Measurements from ENCODE around the gene TNNT3. TPM values are rescaled to one million over a fixed set of nuclear protein-coding genes. Genes with fewer than 3 reads are reported as not detected.

Gene TNNT3
- total RNA-seq, 1 donor from 2014 or later: not detected

DNA sequence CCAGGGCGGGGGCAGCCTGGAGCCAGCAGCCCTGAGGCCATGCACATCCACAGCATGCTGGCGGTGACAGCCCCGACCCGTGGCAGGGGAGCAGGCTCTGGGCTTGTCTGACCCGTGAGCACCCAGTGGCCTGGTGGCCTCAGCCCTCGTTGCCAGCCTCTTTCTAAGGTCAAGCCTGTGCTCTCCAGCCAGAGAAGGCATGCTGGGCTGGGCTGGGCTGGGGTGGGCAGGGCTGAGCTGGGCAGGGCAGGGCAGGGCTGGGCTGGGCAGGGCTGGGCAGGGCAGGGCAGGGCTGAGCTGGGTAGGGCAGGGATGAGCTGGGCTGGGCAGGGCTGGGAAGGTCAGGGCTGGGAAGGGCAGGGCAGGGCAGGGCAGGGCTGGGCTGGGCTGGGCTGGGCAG lies 67.5 kb downstream of the TNNT3 start:
- no peak for DNase-seq (ENCODE audit: low read depth)
- Histone ChIP-seq H3K36me3 (ENCODE audit: control insufficient read depth, insufficient read depth, low read length) (no peaks in the 10 kb centered on the region), H3K27me3 (ENCODE audit: control insufficient read depth, insufficient read depth, low read length) (no peaks in the 10 kb centered on the region), H3K4me3 (ENCODE audit: low read depth, low read length) (no peak overlapping the region)
- TF ChIP-seq, protein P1, sequence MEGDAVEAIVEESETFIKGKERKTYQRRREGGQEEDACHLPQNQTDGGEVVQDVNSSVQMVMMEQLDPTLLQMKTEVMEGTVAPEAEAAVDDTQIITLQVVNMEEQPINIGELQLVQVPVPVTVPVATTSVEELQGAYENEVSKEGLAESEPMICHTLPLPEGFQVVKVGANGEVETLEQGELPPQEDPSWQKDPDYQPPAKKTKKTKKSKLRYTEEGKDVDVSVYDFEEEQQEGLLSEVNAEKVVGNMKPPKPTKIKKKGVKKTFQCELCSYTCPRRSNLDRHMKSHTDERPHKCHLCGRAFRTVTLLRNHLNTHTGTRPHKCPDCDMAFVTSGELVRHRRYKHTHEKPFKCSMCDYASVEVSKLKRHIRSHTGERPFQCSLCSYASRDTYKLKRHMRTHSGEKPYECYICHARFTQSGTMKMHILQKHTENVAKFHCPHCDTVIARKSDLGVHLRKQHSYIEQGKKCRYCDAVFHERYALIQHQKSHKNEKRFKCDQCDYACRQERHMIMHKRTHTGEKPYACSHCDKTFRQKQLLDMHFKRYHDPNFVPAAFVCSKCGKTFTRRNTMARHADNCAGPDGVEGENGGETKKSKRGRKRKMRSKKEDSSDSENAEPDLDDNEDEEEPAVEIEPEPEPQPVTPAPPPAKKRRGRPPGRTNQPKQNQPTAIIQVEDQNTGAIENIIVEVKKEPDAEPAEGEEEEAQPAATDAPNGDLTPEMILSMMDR (IDR thresholded peaks at IDR 0.05; ENCODE audit: insufficient read depth, low read length, severe bottlenecking): no peak
- no peak for FAIRE-seq

DNA sequence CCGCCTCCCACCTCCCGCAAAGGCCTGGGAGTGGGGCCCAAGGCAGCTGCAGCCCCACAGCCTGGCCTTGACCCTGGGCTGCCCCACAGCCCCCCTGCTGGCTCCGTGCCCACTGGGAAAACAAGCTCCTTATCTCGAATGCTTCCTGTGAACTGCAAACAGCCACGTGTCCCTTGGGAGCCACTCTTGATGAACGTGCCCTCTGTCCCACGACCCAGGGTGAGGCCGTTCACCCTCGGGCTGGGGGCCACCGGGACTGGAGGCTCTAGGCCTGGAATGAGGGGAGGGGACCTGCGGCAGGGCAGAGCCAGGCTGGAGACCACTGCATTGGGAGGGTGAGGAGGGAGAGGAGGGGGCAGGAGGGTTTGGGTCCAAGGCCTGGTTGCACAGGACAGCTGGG lies 68.7 kb downstream of the TNNT3 start:
- no peak overlapping the region for H3K4me3 ChIP-seq (ENCODE audit: low read depth, low read length)
- no peaks in the 10 kb centered on the region for H3K27me3 ChIP-seq (ENCODE audit: control insufficient read depth, insufficient read depth, low read length)
- TF ChIP-seq, protein P1 (IDR thresholded peaks at IDR 0.05; ENCODE audit: insufficient read depth, low read length, severe bottlenecking): no peak
- no peaks in the 10 kb centered on the region for H3K36me3 ChIP-seq (ENCODE audit: control insufficient read depth, insufficient read depth, low read length)
- FAIRE-seq: no peak
- DNase-seq (ENCODE audit: low read depth): no peak

Other genes starting within 250 kb of the TNNT3 start
- not detected in 2 replicates for gene KRTAP5-6, start 222.5 kb upstream of the TNNT3 start, total RNA-seq
- 1.3 and 2.4 TPM in 2 replicates for gene IFITM10, start 169.1 kb upstream of the TNNT3 start, total RNA-seq
- 214 and 389 TPM in 2 replicates for gene CTSD, start 155.8 kb upstream of the TNNT3 start, total RNA-seq
- gene SYT8, start 84.7 kb upstream of the TNNT3 start, total RNA-seq: 0.53 and 1.5 TPM in 2 replicates
- 0.26 TPM in 1 of 2 replicates, not detected in the other for gene TNNI2, start 80.7 kb upstream of the TNNT3 start, total RNA-seq
- 0.26 TPM in 2 replicates for gene LSP1, start 66.6 kb upstream of the TNNT3 start, total RNA-seq
- not detected in 2 replicates for gene PRR33, start 27.8 kb upstream of the TNNT3 start, total RNA-seq
- gene MRPL23, start 27.6 kb downstream of the TNNT3 start, total RNA-seq: 97.7 and 125 TPM in 2 replicates
- 19.7 and 59.4 TPM in 2 replicates for gene H19, start 78.1 kb downstream of the TNNT3 start, total RNA-seq
- 1.0 and 6.6 TPM in 2 replicates for gene IGF2, start 219.7 kb downstream of the TNNT3 start, total RNA-seq
- not detected in 2 replicates for gene INS, start 241.5 kb downstream of the TNNT3 start, total RNA-seq